ENCODE data around the gene RPTOR. TPM values are rescaled to one million over a fixed set of nuclear protein-coding genes. Genes with fewer than 3 reads are reported as not detected.

The RPTOR gene
- total and polyA plus RNA-seq, 2 donors (not counting 3 experiments of a cell fraction or from before 2014, with no cell fraction given): 10.7 to 41.8 TPM

GRCh38 chr17:81009136-81009535 lies 464.5 kb downstream of the RPTOR start:
- intact Hi-C loops (cut with micrococcal nuclease) (no loop called here), dilution Hi-C loops (cut with MboI; ENCODE audit: extremely low pct_ligation_motif_present, low sequenced_read_pairs) (no loop called here)
- Histone ChIP-seq H3K9me1 (replicated peaks; ENCODE audit: control insufficient read depth, extremely low read depth, insufficient read depth, low read length) (no peaks in the 10 kb centered on the region), H3K9me3 (replicated peaks; ENCODE audit: control insufficient read depth, insufficient read depth, low read length) (no peaks in the 10 kb centered on the region), H3K27me3 (ENCODE audit: control insufficient read depth in 2 of 2, insufficient read depth in 2 of 2, low read length in 2 of 2) (peaks cover 12 to 23% of the 10 kb centered on the region in 2 experiments), H3K79me2 (ENCODE audit: control insufficient read depth, insufficient read depth, low read length) (no peaks in the 10 kb centered on the region), H3K9ac (replicated peaks; ENCODE audit: extremely low read depth, insufficient read depth, low read length) (no peak overlapping the region), H3K4me1 (ENCODE audit: control insufficient read depth, extremely low read depth, insufficient read depth, low read length) (no peaks in the 10 kb centered on the region), H2AFZ (ENCODE audit: low read depth, low read length) (no peak overlapping the region), H3K27ac (ENCODE audit: insufficient read depth, low read depth, low read length) (no peak overlapping the region), H4K20me1 (replicated peaks; ENCODE audit: control insufficient read depth, extremely low read depth, insufficient read depth, low read length) (no peaks in the 10 kb centered on the region), H3K4me2 (ENCODE audit: insufficient read depth, low read length) (no peak overlapping the region), H3K4me3 (replicated peaks in 1 of 3; ENCODE audit: insufficient read depth in 1 of 3, low read depth in 1 of 3, low read length in 3 of 3) (no peak overlapping the region), H3K36me3 (ENCODE audit: control insufficient read depth in 2 of 2, extremely low read depth in 1 of 2, insufficient read depth in 2 of 2, low read length in 2 of 2) (no peaks in the 10 kb centered on the region)
- no TSS peak for BruUV-seq (replicated peaks)
- DNase-seq (ENCODE audit: low read depth, low spot score) (no peak), FAIRE-seq (no peak)
- TF ChIP-seq JUN (IDR thresholded peaks at IDR 0.05; ENCODE audit: borderline replicate concordance, insufficient read depth, insufficient read length, low read depth) (no peak), FOS (IDR thresholded peaks at IDR 0.05; ENCODE audit: borderline replicate concordance, insufficient read depth, low read length) (no peak), POLR2AphosphoS5 (IDR thresholded peaks at IDR 0.05; ENCODE audit: insufficient read depth, low read depth, low read length) (no peak), CTCF (IDR thresholded peaks at IDR 0.05; ENCODE audit: extremely low read depth in 1 of 2, insufficient read depth in 1 of 2, low read depth in 1 of 2, low read length in 2 of 2) (no peak), MYC (IDR thresholded peaks at IDR 0.05; ENCODE audit: low read depth, low read length) (no peak), MAX (IDR thresholded peaks at IDR 0.05; ENCODE audit: insufficient read depth, insufficient read length) (no peak), GATA2 (IDR thresholded peaks at IDR 0.05; ENCODE audit: insufficient read depth, insufficient read length, low read depth, low read length) (no peak), EZH2 (IDR thresholded peaks at IDR 0.05; ENCODE audit: borderline replicate concordance, low read depth, low read length, severe bottlenecking) (no peak), POLR2A (IDR thresholded peaks at IDR 0.05; ENCODE audit: low read depth, low read length) (no peak)
- ChIA-PET CTCF (interaction anchor here (0.9 to 1.2 kb wide), 4 partner anchors 12 to 20 kb away, joined by 3 to 5 read pairs (median 4); no protein-coding TSS in a partner anchor), POLR2A (no interaction called here)

Data from endothelial cell of umbilical vein (primary cell).